ENCODE results near the gene NECAP2. TPM values are rescaled to one million over a fixed set of nuclear protein-coding genes. Genes with fewer than 3 reads are reported as not detected.

NECAP2 gene
- total RNA-seq, 4 donors from 2014 or later, result 32.1 to 53.1 (median 38.6) TPM

- TF ChIP-seq POLR2A (IDR thresholded peaks at IDR 0.05), result no peak
- TF ChIP-seq, protein P1, sequence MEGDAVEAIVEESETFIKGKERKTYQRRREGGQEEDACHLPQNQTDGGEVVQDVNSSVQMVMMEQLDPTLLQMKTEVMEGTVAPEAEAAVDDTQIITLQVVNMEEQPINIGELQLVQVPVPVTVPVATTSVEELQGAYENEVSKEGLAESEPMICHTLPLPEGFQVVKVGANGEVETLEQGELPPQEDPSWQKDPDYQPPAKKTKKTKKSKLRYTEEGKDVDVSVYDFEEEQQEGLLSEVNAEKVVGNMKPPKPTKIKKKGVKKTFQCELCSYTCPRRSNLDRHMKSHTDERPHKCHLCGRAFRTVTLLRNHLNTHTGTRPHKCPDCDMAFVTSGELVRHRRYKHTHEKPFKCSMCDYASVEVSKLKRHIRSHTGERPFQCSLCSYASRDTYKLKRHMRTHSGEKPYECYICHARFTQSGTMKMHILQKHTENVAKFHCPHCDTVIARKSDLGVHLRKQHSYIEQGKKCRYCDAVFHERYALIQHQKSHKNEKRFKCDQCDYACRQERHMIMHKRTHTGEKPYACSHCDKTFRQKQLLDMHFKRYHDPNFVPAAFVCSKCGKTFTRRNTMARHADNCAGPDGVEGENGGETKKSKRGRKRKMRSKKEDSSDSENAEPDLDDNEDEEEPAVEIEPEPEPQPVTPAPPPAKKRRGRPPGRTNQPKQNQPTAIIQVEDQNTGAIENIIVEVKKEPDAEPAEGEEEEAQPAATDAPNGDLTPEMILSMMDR (IDR thresholded peaks at IDR 0.05), result no peak
- Histone ChIP-seq H3K9me3 (no peaks in the 10 kb centered on the region), H3K27me3 (no peaks in the 10 kb centered on the region), H3K36me3 (no peaks in the 10 kb centered on the region), H3K4me3 (no peak overlapping the region), H3K4me1 (no peaks in the 10 kb centered on the region), H3K27ac (no peak overlapping the region)
- DNase-seq, result no peak
Measured at GRCh38 chr1:16405441-16405840, 35.1 kb upstream of the NECAP2 start.

DNA sequence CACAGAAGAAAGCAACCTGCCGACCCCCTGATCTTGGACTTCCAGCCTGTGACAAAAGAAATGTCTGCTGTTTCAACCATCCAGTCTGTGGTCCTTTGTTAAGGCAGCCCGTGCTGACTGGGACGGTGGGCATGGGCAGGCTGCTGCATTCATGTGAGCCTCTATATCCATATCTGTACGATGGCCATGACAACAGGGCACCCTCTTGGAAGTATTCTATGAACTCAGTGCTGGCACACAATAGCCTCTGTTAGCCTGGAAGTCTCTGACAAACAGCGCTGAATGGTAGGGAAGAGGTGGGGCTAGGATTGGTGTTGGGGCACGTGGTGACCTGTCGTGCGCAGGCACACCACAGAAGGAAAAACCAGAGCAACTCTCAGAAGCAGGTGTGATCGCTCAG is 33.7 kb upstream of the NECAP2 start:
- Histone ChIP-seq H3K27ac (no peak overlapping the region), H3K4me1 (no peaks in the 10 kb centered on the region), H3K9me3 (no peaks in the 10 kb centered on the region), H3K27me3 (no peaks in the 10 kb centered on the region), H3K4me3 (no peak overlapping the region), H3K36me3 (no peaks in the 10 kb centered on the region)
- no peak for TF ChIP-seq POLR2A (IDR thresholded peaks at IDR 0.05)
- TF ChIP-seq, protein P1 (IDR thresholded peaks at IDR 0.05), result no peak
- DNase-seq, result no peak

DNA sequence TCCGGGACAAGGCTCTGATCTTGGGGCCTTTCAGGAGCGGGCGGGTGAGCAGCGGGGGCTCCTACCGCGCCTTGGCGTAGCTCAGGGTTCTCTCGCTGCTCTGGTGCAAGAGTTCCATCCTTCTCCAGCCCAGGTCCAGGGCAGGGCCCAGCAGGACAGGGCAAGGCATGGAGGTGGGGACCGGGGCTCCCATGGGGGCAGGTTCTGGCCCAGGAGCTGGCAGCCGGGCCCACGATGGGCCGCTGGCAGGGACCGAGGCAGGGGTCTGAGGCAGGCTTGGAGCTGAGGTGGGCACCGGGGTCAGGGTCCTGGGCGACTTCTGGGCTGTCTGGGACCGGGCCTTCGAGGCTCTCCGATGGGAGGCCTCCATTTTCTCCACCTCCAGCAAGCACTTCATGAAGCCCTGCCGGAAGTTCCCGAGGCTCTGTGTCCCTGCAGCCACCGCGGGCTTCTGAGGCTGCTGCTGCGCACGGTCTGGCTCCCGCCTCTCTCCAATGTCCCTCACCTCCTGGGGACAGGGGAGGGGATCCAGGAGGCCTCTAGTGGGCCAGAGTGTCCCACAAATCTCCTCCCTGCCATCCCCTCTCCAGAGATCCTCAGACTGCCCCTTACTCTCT is 30.9 kb upstream of the NECAP2 start:
- H3K4me3 ChIP-seq, result no peak overlapping the region
- H3K27ac ChIP-seq, result no peak overlapping the region
- H3K36me3 ChIP-seq, result no peaks in the 10 kb centered on the region
- no peak for DNase-seq
- H3K27me3 ChIP-seq, result no peaks in the 10 kb centered on the region
- TF ChIP-seq, protein P1 (IDR thresholded peaks at IDR 0.05), result no peak
- no peak for TF ChIP-seq POLR2A (IDR thresholded peaks at IDR 0.05)
- no peaks in the 10 kb centered on the region for H3K9me3 ChIP-seq
- no peaks in the 10 kb centered on the region for H3K4me1 ChIP-seq

DNA sequence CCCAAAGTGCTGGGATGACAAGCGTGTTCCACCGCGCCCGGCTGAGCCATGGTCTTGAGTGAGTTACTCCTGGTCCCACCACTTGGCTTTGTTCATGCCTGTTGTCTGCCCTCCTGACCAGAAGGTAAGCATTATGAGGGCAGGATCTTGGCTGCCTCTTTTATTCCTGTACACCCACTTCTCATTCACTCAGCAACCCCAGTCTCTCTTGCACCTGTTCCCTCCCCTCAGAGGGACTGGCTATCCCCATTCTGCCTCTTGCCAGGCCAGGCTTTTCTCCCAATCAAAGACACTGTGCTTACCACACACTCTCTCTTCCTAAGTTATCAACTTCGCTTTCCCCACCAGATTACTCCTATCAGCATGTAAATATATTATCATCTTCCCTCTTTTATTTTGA is 29.7 kb upstream of the NECAP2 start:
- Histone ChIP-seq H3K9me3 (no peaks in the 10 kb centered on the region), H3K27ac (no peak overlapping the region), H3K4me1 (no peaks in the 10 kb centered on the region), H3K27me3 (no peaks in the 10 kb centered on the region), H3K36me3 (no peaks in the 10 kb centered on the region), H3K4me3 (no peak overlapping the region)
- DNase-seq, result no peak
- no peak for TF ChIP-seq POLR2A (IDR thresholded peaks at IDR 0.05)
- TF ChIP-seq, protein P1 (IDR thresholded peaks at IDR 0.05), result no peak

DNA sequence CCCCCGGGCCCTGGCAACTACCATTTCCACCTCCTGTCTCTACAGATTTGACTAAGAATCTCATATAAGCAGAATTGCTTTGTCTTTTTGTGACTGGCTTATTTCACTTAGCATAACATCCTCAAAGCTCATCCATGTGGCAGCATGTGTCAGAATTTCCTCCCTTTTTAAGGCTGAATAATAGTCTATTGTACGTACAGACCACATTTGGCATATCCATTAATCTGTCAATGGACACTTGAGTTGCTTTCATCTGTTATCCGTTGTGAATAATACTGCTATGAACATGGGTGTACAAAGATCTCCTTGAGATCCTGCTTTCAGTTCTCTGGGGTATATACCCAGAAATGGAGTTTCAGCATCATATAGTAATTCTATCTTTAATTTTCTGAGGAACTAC is 27.3 kb upstream of the NECAP2 start:
- Histone ChIP-seq H3K4me3 (no peak overlapping the region), H3K36me3 (no peaks in the 10 kb centered on the region), H3K27ac (no peak overlapping the region), H3K27me3 (no peaks in the 10 kb centered on the region), H3K4me1 (no peaks in the 10 kb centered on the region), H3K9me3 (no peaks in the 10 kb centered on the region)
- TF ChIP-seq, protein P1 (IDR thresholded peaks at IDR 0.05), result no peak
- no peak for TF ChIP-seq POLR2A (IDR thresholded peaks at IDR 0.05)
- DNase-seq, result no peak
